ENCODE measurements around the gene SGMS1.

DNA sequence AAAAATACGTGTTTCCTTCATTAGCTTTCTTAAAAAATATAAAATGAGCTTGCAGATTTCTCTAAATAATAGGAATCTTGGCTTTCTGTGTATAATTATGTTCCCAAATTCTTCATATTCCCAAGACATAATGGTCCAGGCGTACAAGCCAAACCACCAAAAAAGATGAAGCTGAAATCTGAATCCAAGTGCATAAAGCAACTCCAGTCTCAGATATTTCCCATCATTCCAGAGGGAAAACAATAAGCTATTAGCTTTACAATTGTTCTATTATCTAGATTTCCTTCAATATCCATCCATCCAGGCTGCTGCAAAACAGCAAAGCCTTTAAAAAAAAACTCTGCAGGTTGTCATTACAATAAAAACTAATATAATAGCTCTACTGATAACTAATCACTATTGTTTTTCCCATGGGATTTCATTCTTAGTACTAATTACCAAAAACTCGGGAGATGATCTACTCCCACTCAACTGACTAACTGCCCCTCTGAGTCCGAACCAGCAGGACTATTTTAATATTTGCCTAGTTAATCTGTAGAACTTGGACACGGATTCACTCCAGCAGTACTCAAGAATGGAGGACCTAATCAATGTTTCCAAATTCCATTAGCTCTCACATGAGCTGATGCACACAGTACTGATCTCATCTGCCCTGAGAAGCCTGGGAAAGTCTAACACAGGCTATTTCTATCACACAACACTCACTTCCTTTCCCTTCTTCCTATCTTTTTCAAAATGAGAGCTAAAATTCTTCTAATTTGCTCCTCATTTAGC, 263.5 kb downstream of the SGMS1 start:
- TF ChIP-seq, protein P1, sequence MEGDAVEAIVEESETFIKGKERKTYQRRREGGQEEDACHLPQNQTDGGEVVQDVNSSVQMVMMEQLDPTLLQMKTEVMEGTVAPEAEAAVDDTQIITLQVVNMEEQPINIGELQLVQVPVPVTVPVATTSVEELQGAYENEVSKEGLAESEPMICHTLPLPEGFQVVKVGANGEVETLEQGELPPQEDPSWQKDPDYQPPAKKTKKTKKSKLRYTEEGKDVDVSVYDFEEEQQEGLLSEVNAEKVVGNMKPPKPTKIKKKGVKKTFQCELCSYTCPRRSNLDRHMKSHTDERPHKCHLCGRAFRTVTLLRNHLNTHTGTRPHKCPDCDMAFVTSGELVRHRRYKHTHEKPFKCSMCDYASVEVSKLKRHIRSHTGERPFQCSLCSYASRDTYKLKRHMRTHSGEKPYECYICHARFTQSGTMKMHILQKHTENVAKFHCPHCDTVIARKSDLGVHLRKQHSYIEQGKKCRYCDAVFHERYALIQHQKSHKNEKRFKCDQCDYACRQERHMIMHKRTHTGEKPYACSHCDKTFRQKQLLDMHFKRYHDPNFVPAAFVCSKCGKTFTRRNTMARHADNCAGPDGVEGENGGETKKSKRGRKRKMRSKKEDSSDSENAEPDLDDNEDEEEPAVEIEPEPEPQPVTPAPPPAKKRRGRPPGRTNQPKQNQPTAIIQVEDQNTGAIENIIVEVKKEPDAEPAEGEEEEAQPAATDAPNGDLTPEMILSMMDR (IDR thresholded peaks at IDR 0.05; ENCODE audit: low read depth, low read length) = no peak
- no peak for TF ChIP-seq EZH2phosphoT487 (IDR thresholded peaks at IDR 0.05; ENCODE audit: low read depth)
